Kidney capillary endothelial cell (primary cell): ENCODE results near the gene L3MBTL4.
"Not testable (repeated sequence)": the region's sequence is repeated elsewhere in the genome, so short reads cannot be mapped to it uniquely, and the experiment has no call there.

Source experiments
- DNase-seq: peaks from one replicate; pipeline ENCODE4 v3.0.0-alpha.2; 2018; ENCODE audit warnings: low spot score

The L3MBTL4 gene

DNA sequence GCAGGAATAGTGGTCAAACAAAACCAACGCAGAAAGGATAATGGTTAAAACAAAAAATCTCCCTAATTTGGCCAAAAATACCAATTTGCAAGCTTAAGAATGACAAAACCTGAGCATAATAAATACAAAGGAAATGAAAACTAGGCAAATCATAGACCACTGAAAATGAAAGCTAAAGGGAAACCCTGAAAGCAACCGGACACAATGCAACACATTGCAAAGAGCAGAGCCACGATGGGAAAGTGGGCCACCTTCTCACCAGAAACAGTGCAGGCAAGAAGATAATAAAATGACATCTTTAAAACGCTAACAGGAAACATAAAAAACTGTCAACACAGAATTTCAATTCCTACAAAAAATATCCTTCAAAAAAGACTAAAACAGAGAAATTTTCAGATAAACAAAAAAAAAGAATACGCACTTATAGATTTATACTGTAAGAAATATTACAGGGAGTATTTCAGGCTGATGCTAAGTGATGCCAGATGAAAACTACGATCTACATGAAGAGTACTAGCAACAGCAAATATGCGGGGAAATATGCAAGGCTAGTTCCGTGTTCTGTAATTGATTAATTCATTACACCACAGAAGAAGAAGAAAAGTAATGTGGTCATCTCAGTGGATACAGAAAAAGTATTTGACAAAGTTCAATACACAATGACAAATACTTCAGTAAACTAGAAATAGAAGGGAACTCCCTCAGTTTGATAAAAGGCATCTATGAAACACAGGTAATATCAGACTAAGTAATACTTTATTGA, 239.5 kb downstream of the L3MBTL4 start:
- DNase-seq = no peak

DNA sequence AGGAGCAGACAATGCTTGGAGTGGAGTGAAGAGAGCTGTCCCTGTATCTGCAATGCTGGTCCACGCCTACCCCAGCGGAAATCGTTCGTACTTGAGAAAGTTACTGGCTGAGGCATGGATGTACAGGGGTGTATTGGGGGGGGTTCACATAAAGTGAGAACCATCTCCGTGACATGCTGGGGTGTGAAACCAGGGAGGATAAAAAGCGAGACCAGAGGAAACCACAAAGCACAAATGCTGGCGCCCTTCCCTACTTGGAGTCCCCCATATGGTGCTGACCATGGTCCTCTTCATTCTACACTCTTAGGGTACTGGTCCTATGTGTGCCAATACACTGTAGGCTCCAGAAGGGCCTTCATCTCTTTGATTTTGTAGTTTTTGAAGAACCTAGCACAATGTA, 244.1 kb downstream of the L3MBTL4 start:
- no peak for DNase-seq

DNA sequence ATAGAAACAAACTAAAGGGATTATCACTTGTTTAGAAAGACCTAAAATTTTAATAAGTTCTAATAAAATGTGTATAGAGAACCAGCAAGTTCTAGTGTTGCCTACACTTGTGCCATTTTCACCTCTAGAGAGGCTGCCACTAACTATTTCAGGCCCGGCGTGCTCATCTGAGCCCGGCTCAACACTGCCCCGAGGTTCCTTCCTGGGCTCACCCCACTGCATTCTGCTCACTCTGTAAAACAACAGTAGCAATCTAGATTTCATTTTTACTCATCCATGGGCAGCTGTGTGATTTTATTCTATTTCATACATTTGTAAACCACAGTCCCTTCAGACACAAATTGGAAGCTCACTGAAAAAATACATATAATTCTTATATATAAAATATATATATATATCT, 253.2 kb downstream of the L3MBTL4 start:
- no peak for DNase-seq

DNA sequence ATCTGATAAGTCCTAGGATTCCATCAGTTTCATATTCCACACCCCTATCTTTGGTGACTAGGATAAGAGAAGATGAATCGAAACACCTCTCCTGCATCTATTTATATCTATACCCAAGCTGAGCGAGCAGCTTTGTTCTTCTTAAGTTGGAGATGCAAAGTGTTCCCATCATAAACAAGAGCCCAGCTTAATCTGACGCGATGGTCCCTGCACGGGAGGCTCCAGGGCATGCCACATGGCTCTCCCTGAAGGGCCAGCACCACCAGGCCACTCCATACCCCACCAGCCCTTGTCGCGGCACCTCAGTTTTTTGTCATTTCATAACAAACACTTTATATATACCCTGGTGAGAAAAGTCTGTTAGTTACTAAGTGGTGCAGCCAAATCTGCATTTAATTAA, 255.3 kb downstream of the L3MBTL4 start:
- no peak for DNase-seq

DNA sequence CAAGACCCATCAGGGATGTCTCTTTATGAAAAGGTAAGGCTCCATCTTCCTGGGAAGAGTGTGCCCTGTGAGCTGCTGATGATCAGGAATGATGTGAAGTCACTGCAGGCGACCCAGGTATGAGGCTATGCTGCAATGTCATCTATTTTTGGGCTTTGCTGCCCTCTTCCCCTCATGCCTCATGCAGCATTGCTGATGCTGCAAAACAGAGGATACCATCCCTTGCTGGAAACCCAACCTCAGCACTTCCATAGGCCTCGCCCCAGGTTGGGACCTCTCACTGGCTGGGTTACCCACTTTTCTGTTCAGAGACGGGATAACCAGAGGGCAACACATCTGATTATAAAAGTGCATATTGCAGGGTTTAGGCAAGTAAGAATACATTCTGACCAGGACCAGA, 255.8 kb downstream of the L3MBTL4 start:
- no peak for DNase-seq

DNA sequence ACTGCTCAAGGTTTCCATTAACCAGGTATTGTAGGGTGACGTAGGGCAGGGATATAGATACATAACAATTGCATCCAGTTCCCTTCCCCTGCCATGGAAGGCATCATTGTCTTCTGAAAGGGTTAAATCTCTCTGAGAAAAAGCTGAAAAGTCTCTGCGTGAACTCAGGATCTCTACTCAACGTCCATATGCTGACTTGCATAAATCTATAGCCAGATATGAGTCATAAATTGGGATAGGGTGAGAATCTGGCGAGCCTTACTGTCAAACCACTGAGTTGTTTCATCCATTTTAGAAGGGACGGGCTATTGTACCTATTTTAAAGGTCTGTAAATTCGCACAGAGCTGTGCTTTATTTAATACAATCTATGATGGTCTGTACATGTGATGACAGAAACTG, 258.3 kb downstream of the L3MBTL4 start:
- DNase-seq = no peak

DNA sequence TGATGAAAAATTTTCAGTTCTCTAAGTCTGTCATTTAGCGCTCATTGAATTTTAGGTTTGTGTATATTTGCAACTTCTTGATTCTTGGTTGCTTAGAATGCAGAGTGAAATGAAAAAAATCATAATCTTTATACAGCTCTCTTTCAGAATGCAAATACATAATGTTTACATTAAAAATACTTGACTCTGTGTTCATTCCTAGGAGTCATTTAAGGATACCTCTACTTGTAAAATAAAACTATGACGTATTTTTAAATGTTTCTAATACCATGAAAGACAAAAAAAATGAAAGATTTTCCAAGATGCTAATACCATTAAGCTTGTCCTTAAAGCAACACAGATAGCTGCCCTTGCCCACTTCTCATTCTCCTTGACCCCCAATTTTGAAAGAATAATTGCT, 259.0 kb downstream of the L3MBTL4 start:
- no peak for DNase-seq

DNA sequence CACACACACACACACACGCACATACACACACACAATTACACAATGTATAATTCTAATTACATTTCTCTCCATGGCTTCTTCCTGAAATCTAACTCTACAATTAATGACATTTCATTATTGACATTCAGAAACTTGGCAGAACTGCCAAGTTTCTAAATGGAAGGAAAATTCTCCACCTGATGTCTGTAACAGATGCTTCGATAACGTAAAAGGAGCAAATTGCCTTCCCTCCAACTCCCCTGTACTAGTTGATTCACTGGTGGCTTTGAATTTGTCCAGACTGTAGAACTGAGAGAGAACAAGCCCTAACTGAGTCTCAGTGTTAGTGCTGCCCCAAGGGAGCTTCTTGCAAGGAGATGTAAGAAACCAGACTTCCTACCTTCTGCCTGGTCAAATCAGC, 264.3 kb downstream of the L3MBTL4 start:
- DNase-seq = no peak

DNA sequence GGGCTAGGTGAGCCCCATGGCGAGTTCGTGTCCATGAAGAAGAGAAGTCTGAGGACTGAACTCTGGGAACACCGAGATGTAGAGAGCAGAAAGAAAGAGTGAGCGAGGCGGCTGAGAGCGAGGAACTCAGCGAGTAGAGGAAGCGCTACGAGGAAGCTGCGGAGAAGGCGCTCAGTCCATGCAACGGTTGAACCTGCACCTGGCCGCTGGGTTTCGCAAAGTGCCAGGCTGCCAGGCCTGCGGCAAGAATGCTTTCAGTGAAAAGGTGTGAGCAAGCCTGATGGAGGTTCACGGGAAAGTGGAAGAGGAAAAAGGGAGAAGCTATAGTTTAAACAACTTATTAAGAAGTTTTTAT, 268.4 kb downstream of the L3MBTL4 start:
- no peak for DNase-seq

DNA sequence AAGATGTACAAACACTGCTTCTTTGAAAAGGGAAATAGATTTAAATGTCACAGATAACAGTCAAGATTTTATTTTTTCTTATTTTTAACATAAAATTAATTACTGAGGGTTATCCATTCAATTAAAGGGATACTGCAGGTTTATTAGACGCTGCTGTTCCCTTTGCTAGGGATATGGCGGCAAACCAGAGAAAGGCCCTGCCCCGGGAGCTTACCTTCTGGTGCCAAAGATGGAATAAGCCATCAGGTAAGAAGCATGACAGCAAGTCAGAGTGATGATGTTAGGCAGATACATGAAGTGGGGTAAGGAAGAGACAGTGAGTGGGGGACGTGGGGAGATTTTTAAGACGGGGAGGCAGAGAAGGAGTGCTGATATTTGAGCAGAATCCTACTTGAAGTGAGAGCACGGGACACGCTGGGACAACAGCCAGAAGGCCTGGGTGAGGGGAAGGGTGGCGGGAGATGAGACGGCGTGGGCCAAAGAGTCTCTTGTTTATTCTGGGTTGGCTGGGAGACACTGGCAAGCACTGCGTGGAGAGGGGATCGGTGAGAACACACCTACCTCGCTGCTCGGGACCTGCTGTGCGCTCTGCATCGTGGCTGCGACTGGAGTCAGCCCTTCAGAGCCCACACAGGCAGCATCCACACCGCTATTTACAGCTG, 268.9 kb downstream of the L3MBTL4 start:
- DNase-seq = no peak

DNA sequence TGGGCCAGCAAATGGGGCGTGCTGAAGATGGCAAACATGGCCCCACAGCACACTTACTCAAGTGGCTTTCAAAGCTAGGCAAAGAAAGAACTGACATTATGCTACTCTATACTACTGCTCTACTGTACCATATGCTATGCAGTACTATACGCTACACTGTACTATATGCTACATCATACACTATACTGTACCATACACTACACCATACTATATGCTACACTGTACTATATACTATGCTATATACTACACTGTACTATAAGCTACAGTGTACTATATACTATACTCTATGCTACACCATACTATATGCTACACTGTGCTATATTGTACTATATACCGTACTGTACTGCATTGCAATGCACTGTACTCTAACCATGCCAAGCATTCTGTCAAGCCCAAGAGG, 275.7 kb downstream of the L3MBTL4 start:
- no peak for DNase-seq

DNA sequence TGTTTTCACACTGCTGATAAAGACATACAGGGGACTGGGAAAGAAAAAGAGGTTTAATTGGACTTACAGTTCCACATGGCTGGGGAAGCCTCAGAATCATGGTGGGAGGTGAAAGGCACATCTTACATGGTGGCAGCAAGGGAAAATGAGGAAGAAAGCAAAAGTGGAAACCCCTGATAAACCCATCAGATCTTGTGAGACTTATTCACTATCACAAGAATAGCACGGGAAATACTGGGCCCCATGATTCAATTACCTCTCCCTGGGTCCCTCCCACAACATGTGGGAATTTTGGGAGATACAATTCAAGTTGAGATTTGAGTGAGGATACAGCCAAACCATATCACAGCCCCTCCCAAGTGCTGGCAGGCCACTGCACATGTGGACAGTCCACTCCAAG, 278.8 kb downstream of the L3MBTL4 start:
- not testable (repeated sequence) for DNase-seq

DNA sequence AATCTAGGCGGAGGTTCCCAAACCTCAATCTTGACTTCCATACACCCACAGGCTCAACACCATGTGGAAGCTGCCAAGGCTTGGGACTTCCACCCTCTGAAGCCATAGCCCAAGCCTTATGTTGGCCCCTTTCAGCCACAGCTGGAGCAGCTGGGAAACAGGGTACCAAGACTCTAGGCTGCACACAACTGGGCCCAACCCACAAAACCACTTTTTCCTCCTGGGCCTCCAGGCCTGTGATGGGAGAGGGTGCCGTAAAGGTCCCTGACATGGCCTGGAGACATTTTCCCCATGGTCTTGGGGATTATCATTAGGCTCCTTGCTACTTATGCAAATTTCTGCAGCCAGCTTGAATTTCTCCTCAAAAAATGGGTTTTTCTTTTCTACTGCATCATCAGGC, 279.7 kb downstream of the L3MBTL4 start:
- DNase-seq = not testable (repeated sequence)

DNA sequence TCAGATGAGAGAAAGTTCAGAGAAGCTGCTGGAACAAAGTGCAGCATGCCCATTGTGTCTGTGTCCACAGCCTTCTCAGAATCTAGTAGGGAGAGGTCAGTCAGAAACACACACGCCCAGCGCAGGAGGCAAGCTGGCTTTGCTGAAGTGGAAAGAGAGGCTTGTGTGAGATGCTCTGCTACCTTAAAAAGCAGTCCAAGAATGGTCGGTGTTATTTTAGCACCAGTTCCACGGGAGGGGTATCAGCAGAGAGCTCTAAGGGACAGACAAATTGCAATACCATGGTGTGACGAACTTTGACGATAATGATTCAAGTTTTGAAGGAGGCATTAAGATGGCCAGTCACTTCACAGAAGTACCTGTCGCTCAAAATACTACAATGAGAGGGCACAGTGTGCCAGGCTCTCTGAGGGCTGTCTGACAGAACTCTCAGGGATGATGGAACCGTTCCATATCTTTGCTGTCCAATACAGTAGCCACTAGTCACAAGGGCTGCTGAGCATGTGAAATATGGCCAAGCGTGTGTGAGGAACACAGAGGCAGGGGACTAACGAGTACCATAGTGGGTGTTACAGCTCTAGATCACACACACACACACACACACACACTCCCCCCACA, 281.9 kb downstream of the L3MBTL4 start:
- DNase-seq = no peak

DNA sequence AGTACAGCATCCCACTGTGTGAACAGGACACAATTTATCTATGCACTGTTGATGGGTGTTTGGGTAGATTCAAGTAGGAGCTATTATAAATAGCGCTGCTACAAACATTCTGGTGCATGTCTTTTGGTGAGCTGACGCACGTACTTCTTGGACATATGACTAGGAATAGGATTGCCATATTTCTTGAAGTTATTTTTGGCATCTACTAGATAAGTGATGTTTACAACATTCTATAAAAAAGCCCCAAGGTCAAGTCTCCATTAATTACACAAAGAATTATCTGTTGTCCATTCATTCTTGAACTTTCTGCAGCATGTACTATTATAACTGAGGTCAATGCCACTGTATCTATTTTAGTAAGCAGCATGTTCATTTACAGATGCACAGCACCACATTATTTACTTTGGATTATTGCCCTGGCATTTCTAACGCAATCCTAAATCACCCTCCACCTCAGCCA, 293.9 kb downstream of the L3MBTL4 start:
- DNase-seq = no peak

DNA sequence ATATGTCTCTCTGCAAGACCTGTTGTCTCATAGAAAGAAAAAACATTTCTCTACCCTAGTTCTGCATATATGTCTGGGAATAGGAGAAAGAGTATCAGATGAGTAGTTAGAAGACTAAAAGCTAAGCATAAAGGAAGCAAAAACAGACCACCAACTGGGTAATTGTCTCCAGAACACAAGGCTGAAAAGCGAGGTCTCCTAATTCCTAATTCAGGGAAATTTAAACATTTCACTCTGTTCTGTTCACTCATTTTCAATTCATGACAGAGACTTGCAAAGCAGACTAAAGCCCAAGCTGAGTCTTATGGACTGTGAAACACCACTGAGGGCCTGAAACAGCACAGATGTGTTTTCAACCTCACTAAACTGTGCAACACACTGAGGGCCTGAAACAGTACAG, 294.9 kb downstream of the L3MBTL4 start:
- no peak for DNase-seq

DNA sequence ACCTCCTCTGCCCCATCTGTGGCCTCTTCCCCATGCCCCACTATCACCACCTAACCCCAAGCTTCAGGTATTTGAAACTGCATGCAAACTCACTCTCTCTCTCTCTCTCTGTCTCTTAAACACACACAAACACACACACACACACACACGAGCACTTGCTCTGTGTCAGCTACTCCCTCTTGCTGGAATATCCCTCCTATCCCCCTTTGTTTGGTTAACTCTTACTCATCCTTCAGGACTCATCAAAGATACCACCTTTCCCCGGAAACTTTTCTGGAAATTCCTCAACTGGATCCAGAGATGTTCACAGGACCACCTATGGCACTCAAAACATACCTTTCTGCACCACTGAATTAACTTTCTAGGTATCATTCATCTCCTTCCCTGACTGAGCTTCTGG, 296.6 kb downstream of the L3MBTL4 start:
- no peak for DNase-seq

DNA sequence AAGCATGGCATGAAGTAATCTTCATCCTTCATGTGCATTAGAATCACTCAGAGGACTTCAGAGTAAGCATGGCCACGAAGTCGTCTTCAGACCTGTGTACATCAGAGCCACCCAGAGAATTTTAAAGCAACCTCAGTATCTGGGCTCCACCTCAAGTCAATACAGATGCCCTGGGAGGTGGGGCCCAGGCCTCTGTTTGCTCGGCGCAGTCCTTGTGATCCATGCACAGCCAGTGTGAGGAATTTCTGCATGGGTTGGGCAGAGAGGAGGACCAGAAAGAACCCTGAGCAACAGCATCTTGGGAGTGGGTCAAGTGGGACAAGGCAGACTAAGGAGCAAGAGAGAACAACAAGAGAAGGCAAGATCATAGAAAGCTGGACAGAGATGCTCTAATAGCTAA, 299.0 kb downstream of the L3MBTL4 start:
- DNase-seq = no peak

DNA sequence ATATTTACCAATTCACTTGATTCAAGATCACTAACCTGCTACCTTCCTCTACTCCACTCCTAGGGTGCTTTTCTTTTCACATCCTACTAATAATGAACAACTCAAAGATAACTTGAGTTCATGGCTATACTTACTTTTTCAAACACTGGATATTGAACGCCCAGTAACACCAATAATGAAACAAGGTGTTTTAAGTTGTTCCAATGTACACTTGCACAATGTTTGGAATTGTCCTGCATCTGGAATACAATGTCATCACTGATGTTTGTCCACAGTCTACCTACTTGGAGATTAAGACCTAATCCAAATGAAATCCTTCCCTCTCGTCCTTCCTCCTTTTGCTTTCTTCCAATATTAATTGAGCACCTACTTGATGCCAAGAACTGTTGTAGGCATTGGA, 301.1 kb downstream of the L3MBTL4 start:
- no peak for DNase-seq

DNA sequence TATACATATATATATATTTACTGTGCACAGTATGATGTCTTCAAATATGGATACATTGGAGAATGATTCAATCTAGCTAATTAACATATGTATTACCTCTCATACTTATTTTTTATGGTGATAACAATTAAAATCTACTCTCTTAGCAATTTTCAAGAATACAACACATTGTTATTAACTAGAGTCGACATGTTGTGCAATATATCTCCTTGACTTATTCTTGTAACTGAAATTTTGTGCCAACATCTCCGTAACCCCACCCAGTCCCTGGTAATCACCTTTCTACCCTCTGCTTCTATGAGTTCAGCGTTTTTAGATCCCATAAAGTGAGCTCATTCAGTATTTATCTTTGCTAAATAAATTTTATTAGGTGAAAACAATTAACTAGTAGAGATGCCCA, 303.0 kb downstream of the L3MBTL4 start:
- no peak for DNase-seq

DNA sequence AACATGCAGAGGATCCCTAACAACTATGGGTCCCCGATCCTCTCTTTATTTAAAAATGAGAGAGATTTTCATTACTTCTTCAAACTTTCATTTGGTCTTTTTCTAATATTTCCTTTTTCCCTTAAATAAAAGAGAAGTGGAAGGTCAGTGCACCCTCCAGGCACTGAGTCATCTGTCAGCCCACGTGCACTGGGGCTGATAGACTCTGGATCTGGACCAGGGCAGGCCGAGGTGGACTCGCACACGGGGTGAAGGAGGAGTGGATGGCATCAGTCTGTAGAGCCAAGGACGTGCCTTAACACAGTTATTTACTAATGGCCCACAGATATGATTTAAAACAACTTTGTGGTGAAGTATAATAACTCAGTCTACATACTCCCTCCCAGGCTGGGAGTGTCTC, 305.0 kb downstream of the L3MBTL4 start:
- no peak for DNase-seq

DNA sequence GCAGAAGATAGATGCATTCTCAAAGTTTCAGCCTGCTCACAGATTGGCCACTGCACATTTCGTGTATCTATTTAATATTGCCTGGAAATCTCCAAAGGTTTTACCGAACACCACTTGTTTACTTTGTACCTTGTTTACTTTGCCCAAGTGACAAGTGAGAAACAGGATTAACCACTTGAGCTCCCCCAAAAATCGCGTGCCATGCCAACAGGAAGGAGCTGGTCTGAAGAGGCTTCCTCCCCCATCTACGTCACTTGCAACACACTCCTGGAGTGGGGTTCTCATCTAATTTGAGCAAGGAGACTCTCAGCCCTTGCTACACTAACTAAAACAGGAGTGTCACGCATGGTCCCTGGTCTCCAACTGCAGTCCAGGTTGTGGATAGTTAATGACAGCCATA, 306.9 kb downstream of the L3MBTL4 start:
- DNase-seq = no peak

DNA sequence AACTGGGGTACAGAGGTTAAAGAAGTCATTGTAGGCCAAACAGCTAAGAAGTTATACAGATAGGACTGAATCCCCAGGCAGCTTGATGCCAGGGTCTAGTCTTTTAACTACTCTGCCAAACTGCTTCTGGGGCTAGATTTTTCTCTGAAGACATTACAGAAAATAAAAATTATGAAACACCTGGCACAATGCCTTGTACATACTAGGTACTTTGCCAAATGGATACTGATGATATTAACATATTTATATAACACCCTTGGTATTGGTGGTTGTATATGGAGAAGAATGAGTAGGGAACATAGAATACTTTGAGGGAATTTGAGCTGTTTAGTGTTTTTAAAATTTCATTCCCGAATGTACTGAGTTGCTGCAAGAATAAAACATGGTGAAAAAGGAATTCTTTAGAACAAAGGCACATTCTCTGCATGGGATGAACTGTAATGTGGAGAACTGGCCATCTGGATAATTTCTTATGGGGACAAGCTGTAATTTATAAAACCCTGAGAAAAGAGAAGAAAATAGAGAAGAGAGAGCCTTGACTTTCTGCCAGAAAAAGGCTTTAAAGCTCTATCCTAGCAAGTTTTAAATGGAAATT, 308.5 kb downstream of the L3MBTL4 start:
- DNase-seq = no peak
